Measurements from ENCODE around the gene OR14I1.
"Not testable (repeated sequence)": the region's sequence is repeated elsewhere in the genome, so short reads cannot be mapped to it uniquely, and the experiment has no call there.

Gene OR14I1

DNA sequence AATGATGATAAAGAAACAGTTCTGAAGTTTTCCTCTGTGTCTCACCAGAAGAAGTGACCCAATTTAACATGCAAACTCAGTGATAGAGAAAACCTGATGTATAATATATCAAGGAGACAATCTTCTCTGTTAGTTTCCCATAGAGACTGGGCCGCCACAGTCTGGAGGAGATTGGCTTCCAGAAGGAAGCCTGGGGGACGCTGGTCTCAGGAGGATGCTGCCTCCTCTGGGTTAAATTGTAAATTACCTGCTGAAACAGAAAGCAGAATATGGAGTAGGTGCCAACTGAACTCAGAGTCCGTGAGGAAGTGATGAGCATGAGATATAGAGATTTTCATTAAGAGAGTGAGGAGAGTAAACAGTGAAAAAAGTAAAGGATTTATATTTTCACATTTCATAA, 15.8 kb downstream of the OR14I1 start:
- peak in 1 of 2 donors; percentile 24 for DNase-seq

DNA sequence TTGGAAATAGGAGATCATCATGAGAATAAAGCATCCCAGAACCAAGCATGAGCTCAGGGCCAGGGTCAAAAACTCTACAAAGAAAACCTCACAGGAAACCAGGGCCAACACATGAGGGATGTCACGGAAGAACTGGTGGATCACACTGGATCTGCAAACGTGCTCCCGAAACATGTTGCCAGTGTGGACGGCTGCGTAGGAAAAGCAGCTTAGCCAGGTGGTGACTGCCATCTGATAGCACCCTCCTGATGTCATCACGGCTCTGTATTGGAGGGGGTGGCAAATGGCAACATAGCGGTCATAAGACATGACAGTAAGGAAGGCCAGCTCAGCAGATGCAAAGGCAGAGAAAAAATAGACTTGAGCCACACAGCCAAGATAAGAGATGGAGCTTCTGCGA, 20.9 kb downstream of the OR14I1 start:
- DNase-seq = no peak

DNA sequence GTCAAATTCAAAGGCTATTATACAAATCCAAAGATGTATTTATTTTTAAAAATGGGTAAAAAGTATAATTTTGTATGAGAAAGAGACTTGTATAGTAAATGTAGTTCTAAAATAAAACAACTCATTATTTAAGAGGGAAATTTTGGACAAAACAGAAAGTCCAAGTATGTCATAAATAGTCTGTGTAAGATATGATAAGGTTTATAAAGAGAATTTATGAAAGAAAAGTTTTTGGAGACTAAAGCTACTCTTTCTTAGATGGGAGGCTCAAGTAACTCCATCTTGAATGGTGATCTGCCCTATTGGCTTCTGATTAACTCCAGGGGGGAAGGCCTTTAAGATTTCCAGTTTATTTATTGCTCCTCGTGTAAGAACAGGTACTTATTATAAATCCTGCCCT, 32.6 kb downstream of the OR14I1 start:
- DNase-seq = no peak

DNA sequence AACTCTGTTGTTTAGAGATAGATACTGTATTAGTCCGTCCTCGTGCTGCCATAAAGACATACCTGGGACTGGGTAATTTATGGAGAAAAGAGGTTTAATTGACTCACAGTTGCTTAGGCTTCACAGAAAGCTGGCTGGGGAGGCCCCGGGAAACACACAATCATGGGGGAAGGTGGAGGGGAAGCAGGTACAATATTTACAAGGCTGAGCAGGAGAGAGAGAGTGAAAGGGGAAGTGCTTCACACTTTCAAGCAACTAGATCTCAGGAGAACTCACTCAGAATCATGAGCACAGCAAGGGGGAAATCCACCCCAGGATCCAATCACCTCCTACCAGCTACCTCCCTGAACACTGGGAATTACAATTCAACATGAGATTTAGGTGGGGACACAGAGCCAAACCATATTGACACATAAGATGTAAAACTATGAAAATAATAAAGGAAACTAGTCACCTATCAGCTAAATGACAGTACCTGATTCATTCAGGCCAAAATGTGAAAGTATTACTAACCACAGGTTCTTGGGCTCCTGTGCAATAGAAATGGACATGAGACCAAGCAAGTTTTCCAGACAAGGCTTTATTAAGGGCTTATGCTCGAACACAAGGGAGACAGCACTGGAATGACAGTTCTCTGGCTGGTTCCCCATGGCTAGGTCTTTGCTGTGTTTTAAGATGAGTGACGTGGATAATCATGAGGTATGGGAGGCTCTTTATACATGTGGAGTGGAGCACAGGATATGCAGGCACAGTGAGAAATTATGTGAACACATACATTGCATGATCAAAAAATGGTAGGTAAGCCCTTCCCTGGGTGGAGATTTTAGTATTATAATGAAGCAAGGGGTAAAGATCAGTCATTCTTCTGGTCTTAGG, 38.9 kb downstream of the OR14I1 start:
- DNase-seq = not testable (repeated sequence)

DNA sequence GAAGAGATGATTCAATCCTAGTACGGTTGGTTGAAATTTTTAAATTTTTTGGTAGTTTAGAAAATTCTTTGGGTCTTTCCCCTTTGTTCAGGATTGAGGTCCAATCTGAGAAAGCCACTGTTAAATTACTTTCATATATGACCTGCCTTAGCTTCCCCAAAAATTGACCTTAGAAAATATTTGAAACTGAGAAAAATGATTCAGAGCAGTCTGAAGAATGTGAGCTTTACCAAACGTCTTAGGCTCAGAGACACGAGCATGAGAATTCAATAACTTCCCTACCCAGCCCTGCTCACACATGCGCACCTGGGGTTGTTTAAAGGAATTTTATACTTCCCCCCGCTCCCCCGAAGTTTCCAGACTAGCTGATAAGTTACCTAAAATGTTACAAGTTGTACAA, 45.8 kb downstream of the OR14I1 start:
- not testable (repeated sequence) for DNase-seq

DNA sequence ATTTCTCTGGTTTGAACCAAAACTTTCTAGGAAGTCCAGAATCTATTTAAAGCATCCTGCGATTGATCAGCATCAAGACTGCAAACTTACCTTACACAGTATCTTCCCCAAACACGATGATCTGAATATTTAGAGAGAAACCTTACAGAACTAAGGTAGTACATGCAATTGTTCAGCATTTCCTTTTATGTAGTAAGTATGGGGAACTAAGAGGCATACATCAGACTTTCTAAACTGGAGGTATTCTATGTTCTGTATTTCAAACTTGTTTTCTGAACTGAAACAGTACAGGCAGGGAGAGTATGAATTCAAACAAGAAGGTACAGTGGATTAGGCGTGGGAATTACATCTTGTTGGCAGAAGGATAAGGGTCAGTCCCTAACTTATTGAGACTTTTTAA, 47.2 kb downstream of the OR14I1 start, which contains the start of gene OR2T27:
TSS of gene OR2T27 (minus strand) at position 175 of the 400 bp plus-strand sequence. CDS start 4,644 bp downstream, outside the sequence.
- DNase-seq = not testable (repeated sequence)
